Measurements from ENCODE around the gene KLC1.

KLC1 gene

GRCh38 chr14:103730490-103731035, 101.6 kb downstream of the KLC1 start:
- TF ChIP-seq FOXP2 (optimal IDR thresholded peaks at IDR 0.05; ENCODE audit: borderline replicate concordance, extremely low read depth, extremely low read length, insufficient read depth) (no peak), TAF1 (IDR thresholded peaks at IDR 0.05; ENCODE audit: borderline replicate concordance, insufficient read depth, low read length) (no peak)

GRCh38 chr14:103731481-103731880, 102.5 kb downstream of the KLC1 start:
- no peak for TF ChIP-seq TAF1 (IDR thresholded peaks at IDR 0.05; ENCODE audit: borderline replicate concordance, insufficient read depth, low read length)
- no peak for TF ChIP-seq POLR2AphosphoS5 (IDR thresholded peaks at IDR 0.05; ENCODE audit: low read depth, low read length)
- TF ChIP-seq SIN3A (IDR thresholded peaks at IDR 0.05; ENCODE audit: borderline replicate concordance, insufficient read depth, low read length) = no peak
- TF ChIP-seq REST (IDR thresholded peaks at IDR 0.05; ENCODE audit: insufficient read depth in 1 of 2, low read depth in 2 of 2, low read length in 2 of 2) = no peak
- no peak for TF ChIP-seq FOXP2 (optimal IDR thresholded peaks at IDR 0.05; ENCODE audit: borderline replicate concordance, extremely low read depth, extremely low read length, insufficient read depth)

- TF ChIP-seq TAF1 (IDR thresholded peaks at IDR 0.05; ENCODE audit: borderline replicate concordance, insufficient read depth, low read length) = no peak
- TF ChIP-seq POLR2AphosphoS5 (IDR thresholded peaks at IDR 0.05; ENCODE audit: low read depth, low read length) = no peak
- no peak for TF ChIP-seq REST (IDR thresholded peaks at IDR 0.05; ENCODE audit: insufficient read depth in 1 of 2, low read depth in 2 of 2, low read length in 2 of 2)
- TF ChIP-seq SIN3A (IDR thresholded peaks at IDR 0.05; ENCODE audit: borderline replicate concordance, insufficient read depth, low read length) = no peak
- no peak for TF ChIP-seq FOXP2 (optimal IDR thresholded peaks at IDR 0.05; ENCODE audit: borderline replicate concordance, extremely low read depth, extremely low read length, insufficient read depth)
Measured at GRCh38 chr14:103731916-103732867, 103.2 kb downstream of the KLC1 start.

GRCh38 chr14:103732868-103733620, 104.0 kb downstream of the KLC1 start:
- no peak for TF ChIP-seq POLR2AphosphoS5 (IDR thresholded peaks at IDR 0.05; ENCODE audit: low read depth, low read length)
- TF ChIP-seq REST (IDR thresholded peaks at IDR 0.05; ENCODE audit: insufficient read depth in 1 of 2, low read depth in 2 of 2, low read length in 2 of 2) = no peak
- TF ChIP-seq SIN3A (IDR thresholded peaks at IDR 0.05; ENCODE audit: borderline replicate concordance, insufficient read depth, low read length) = no peak
- TF ChIP-seq TAF1 (IDR thresholded peaks at IDR 0.05; ENCODE audit: borderline replicate concordance, insufficient read depth, low read length) = no peak
- no peak for TF ChIP-seq FOXP2 (optimal IDR thresholded peaks at IDR 0.05; ENCODE audit: borderline replicate concordance, extremely low read depth, extremely low read length, insufficient read depth)

GRCh38 chr14:103733651-103734050, 104.6 kb downstream of the KLC1 start:
- TF ChIP-seq POLR2AphosphoS5 (IDR thresholded peaks at IDR 0.05; ENCODE audit: low read depth, low read length) (no peak), TAF1 (IDR thresholded peaks at IDR 0.05; ENCODE audit: borderline replicate concordance, insufficient read depth, low read length) (no peak)
